ENCODE measurements around the gene EIF3A.
"Not testable (repeated sequence)": the region's sequence is repeated elsewhere in the genome, so short reads cannot be mapped to it uniquely, and the experiment has no call there.

Gene EIF3A

DNA sequence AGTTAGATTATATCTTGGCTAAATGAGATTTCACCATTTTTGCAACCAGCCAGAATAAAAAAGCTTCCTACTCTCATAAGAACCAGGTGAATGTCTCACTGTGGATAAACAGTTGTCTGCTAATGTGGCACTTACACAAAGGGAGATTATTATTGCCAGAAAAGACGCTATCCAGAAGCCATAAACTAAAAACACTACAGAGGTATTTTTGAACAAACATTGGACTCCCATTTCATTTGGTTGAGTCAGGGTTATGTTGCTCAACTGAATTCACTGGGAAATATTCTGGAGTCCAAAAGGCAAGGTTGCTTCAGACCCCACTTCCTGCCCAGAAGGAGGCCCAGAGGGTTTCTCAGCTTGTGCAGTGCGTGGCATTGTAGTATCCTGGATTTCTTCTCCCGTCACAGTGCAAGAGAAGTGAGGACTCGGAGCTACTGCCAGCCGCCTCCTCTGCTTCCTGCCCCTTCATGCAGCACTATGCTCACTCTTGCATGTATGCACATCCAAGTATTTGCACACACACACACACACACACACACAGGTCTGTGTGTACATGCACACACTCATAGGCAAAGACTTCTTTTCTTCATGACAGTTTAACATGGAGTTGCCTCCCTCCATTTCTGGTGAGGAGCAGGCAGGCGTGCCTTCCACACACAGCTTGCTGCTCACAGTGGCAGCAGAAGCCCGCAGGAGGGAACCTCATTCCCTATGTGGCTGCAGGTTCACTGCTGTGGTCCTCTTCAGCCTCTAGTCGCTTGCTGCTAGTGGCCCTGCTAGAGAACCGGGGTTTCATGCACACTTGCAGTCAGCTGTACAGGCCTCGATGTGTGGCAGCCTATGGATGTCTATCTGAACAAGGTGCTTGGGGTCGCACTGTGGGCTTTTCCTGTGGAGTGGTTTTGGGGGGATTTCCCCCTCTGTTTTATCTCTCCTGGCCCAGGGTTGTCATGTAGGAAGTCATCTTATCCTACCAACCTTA lies 33.4 kb upstream of the EIF3A start:
- TF ChIP-seq, protein P1, sequence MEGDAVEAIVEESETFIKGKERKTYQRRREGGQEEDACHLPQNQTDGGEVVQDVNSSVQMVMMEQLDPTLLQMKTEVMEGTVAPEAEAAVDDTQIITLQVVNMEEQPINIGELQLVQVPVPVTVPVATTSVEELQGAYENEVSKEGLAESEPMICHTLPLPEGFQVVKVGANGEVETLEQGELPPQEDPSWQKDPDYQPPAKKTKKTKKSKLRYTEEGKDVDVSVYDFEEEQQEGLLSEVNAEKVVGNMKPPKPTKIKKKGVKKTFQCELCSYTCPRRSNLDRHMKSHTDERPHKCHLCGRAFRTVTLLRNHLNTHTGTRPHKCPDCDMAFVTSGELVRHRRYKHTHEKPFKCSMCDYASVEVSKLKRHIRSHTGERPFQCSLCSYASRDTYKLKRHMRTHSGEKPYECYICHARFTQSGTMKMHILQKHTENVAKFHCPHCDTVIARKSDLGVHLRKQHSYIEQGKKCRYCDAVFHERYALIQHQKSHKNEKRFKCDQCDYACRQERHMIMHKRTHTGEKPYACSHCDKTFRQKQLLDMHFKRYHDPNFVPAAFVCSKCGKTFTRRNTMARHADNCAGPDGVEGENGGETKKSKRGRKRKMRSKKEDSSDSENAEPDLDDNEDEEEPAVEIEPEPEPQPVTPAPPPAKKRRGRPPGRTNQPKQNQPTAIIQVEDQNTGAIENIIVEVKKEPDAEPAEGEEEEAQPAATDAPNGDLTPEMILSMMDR (IDR thresholded peaks at IDR 0.05), result no peak
- no peaks in the 10 kb centered on the region for H3K27me3 ChIP-seq
- H3K4me1 ChIP-seq, result no peaks in the 10 kb centered on the region
- no peaks in the 10 kb centered on the region for H3K9me3 ChIP-seq
- intact Hi-C loops (cut with DNase I; ENCODE audit: low total_unique reads), result no loop called here
- no peak overlapping the region for H3K27ac ChIP-seq
- H3K36me3 ChIP-seq, result peaks cover 43 to 69% (median 48%) of the 10 kb centered on the region in 3 donors
- no peak overlapping the region for H3K4me3 ChIP-seq
- DNase-seq, result no peak

DNA sequence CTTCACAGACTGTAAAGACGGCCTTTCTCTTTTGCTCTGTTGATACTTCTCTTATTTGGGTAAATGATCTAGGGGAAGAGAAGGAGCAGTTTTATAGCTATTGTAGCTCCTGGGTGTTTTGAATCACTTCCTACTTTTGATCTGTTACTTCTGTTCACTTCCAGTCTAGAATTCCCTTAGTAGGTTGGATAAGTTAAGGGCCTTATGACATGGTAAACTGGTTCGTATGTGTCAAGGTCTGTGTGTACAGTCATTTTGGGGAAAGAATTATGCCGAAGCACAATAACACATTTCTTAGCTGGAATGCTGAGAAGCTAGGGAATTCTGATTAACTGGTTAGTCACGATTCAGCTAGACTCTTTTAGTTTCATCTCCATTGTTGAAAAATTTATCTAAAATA lies 31.4 kb upstream of the EIF3A start:
- Histone ChIP-seq H3K36me3 (peaks cover 46 to 59% (median 48%) of the 10 kb centered on the region in 3 donors), H3K27ac (no peak overlapping the region), H3K4me3 (no peak overlapping the region), H3K4me1 (no peaks in the 10 kb centered on the region), H3K27me3 (no peaks in the 10 kb centered on the region), H3K9me3 (no peaks in the 10 kb centered on the region)
- no peak for DNase-seq
- TF ChIP-seq, protein P1 (IDR thresholded peaks at IDR 0.05), result no peak
- intact Hi-C loops (cut with DNase I; ENCODE audit: low total_unique reads), result no loop called here

DNA sequence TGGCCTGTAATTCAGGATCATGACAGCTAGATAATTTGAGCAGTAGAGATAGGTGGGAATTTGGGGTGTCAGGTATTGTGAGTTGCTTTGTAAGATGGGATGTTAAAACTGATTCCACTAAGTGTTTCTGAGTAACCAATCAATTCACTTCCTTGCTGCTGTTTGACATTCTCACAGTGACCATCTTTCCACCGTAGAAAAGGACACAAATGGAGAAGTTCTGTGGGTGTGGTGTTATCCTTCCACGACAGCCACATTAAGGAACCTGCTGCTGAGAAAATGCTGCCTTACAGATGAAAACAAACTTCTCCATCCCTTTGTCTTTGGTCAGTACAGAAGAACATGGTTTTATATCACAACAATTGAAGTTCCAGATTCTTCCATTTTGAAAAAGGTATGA lies 27.2 kb upstream of the EIF3A start:
- H3K4me3 ChIP-seq; intact Hi-C loops (cut with DNase I; ENCODE audit: low total_unique reads); H3K27me3 ChIP-seq; H3K9me3 ChIP-seq; H3K27ac ChIP-seq; DNase-seq: not testable (repeated sequence)
- H3K4me1 ChIP-seq, result peaks cover 0 to 17% (median 8%) of the 10 kb centered on the region in 4 donors
- H3K36me3 ChIP-seq, result peaks cover 31 to 36% (median 34%) of the 10 kb centered on the region in 3 donors

DNA sequence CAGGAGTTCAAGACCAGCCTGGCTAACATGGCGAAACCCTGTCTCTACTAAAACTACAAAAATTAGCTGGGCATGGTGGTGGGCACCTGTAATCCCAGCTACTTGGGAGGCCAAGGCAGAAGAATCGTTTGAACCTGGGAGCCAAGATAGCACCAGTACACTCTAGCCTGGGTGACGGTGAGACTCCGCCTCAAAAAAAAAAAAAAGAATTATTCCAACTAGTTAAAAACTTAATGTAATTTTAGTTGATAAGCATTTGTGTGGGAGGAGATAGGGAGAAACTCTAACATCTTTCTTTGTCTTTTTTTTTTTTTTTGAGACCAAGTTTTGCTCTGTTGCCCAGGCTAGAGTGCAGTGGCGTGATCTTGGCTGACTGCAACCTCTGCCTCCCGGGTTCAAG lies 26.5 kb upstream of the EIF3A start:
- Histone ChIP-seq H3K4me1 (peaks cover 0 to 17% (median 8%) of the 10 kb centered on the region in 4 donors), H3K36me3 (peaks cover 26 to 34% (median 29%) of the 10 kb centered on the region in 3 donors)
- H3K9me3 ChIP-seq; H3K4me3 ChIP-seq; H3K27ac ChIP-seq; DNase-seq; H3K27me3 ChIP-seq; intact Hi-C loops (cut with DNase I; ENCODE audit: low total_unique reads): not testable (repeated sequence)

DNA sequence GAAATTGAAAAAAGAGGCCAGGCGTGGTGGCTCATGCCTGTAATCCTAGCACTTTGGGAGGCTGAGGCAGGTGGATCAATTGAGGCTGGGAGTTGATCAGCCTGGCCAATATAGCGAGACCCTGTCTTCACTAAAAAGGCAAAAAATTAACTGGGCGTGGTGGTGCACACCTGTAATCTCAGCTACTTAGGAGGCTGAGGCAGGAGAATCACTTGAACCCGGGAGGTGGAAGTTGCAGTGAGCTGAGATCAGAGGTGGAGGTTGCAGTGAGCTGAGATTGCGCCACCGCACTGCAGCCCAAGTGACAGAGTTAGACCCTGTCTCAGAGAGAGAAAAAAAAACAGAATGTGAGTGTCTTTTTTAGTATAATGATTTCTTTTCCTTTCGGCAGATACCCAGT lies 25.3 kb upstream of the EIF3A start:
- H3K27ac ChIP-seq; DNase-seq; H3K9me3 ChIP-seq; H3K27me3 ChIP-seq; intact Hi-C loops (cut with DNase I; ENCODE audit: low total_unique reads); H3K4me3 ChIP-seq: not testable (repeated sequence)
- Histone ChIP-seq H3K4me1 (peaks cover 0 to 17% (median 10%) of the 10 kb centered on the region in 4 donors), H3K36me3 (peaks cover 14 to 24% (median 24%) of the 10 kb centered on the region in 3 donors)

DNA sequence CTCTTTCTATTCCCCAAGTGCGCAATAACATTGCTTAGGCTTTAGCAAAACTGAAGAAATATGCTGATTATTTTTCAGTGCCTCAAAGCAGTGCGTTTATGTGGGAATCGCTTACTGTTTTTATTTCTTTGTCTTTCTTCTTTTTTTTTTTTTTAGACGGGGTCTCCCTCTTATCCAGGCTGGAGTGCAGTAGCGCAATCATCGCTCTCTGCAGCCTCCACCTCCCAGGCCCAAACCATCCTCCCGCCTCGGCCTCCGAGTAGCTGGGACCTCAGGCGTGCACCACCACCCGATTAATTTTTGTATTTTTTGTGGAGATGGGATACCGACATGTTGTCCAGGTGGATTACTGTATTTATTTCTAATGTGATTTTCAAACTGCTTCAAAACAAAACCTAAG lies 24.5 kb upstream of the EIF3A start:
- intact Hi-C loops (cut with DNase I; ENCODE audit: low total_unique reads), result no loop called here
- peaks cover 0 to 17% (median 10%) of the 10 kb centered on the region in 4 donors for H3K4me1 ChIP-seq

DNA sequence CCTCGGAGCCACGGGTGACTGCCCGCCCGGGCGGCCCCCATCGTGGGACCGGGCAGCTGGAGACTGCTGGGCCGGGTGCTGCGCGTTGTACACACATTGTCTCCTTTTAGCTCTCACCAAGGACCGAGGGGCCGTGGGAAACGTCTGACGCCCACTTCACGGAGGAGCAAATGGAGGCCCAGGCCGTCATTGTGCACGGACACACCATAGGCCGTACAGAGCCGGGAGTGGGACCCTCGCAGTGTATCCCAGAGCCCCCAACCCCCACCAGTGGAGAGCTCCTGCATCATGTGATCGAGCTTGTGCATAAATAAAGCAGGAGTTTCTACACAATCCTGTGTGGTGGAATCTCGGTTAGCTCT lies 24.0 kb upstream of the EIF3A start:
- H3K4me1 ChIP-seq, result peaks cover 0 to 17% (median 10%) of the 10 kb centered on the region in 4 donors
- DNase-seq, result peak; percentile 23 to 68
- TF ChIP-seq, protein P1 (IDR thresholded peaks at IDR 0.05), result no peak
- H3K36me3 ChIP-seq, result peaks cover 8 to 12% (median 11%) of the 10 kb centered on the region in 3 donors
- peak overlapping the region; percentile 73 to 79 for H3K27ac ChIP-seq
- intact Hi-C loops (cut with DNase I; ENCODE audit: low total_unique reads), result no loop called here
- peak overlapping the region; percentile 96 to 99 for H3K4me3 ChIP-seq
- H3K27me3 ChIP-seq, result no peaks in the 10 kb centered on the region
- H3K9me3 ChIP-seq, result no peaks in the 10 kb centered on the region

More for the DNA sequence above, 24.5 kb upstream of the EIF3A start:
- no peaks in the 10 kb centered on the region for H3K9me3 ChIP-seq
- H3K4me3 ChIP-seq, result peak overlapping the region; percentile 96 to 99
- H3K36me3 ChIP-seq, result peaks cover 8 to 17% (median 17%) of the 10 kb centered on the region in 3 donors
- H3K27me3 ChIP-seq, result no peaks in the 10 kb centered on the region
- DNase-seq, result no peak
- TF ChIP-seq, protein P1 (IDR thresholded peaks at IDR 0.05), result no peak
- H3K27ac ChIP-seq, result no peak overlapping the region

All from tibial artery (tissue), 4 donors.